ENCODE data around the gene MLN.

DNA sequence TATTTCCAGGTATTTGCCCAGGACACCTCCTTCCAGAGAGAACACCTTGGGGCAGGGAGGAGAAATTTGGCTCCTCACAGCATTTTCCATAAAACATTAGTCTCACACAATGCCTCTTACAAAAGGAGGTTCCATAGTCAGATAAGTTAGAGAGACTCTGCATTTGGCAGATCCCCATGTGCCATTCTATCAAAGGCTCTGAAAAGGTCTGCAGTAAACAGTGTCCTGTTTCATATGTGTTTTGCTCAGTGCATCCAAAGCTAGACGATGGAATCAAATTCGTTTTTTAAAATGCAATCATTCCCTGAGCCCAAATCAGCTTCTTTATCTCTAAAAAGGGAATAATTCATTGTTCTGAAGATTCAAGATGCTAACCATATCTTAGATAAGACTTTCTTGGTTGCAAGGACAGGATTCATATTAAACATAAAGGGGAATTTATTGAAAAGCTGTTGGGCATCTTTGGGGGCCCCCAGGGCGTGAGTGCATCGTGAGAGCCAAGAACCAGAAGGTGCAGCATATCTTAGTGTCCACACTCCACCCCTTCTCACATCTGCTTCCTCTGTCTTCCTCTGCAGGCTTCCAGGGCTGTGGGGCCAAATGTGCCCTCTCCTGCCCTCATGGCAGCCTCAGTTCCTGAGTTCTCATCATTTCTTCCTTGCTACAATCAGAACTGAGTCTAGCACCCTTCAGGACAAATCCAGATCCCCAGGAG lies 41.4 kb upstream of the MLN start:
- no peak for TF ChIP-seq POLR2A (IDR thresholded peaks at IDR 0.05)
- TF ChIP-seq, protein P1, sequence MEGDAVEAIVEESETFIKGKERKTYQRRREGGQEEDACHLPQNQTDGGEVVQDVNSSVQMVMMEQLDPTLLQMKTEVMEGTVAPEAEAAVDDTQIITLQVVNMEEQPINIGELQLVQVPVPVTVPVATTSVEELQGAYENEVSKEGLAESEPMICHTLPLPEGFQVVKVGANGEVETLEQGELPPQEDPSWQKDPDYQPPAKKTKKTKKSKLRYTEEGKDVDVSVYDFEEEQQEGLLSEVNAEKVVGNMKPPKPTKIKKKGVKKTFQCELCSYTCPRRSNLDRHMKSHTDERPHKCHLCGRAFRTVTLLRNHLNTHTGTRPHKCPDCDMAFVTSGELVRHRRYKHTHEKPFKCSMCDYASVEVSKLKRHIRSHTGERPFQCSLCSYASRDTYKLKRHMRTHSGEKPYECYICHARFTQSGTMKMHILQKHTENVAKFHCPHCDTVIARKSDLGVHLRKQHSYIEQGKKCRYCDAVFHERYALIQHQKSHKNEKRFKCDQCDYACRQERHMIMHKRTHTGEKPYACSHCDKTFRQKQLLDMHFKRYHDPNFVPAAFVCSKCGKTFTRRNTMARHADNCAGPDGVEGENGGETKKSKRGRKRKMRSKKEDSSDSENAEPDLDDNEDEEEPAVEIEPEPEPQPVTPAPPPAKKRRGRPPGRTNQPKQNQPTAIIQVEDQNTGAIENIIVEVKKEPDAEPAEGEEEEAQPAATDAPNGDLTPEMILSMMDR (IDR thresholded peaks at IDR 0.05): no peak

Measured in thyroid gland (tissue), 4 donors.